Nephron progenitor cell (in vitro differentiated cells): ENCODE results near the gene DYNC2H1.
"Not testable (repeated sequence)": the region's sequence is repeated elsewhere in the genome, so short reads cannot be mapped to it uniquely, and the experiment has no call there.

Experiments used
- DNase-seq: peaks from one replicate; pipeline ENCODE4 v3.0.0; 2021
- H3K27ac Mint-ChIP-seq: 2 replicates; pipeline ENCODE4 v1.8.0; 2021; ENCODE audit warnings: mild to moderate bottlenecking, moderate library complexity, mixed read lengths
- H3K27me3 Mint-ChIP-seq: 2 replicates; pipeline ENCODE4 v1.8.0; 2021; ENCODE audit warnings: mild to moderate bottlenecking, low read depth, mixed read lengths; ENCODE audit not compliant: poor library complexity
- H3K36me3 Mint-ChIP-seq: 2 replicates; pipeline ENCODE4 v1.8.0; 2021; ENCODE audit warnings: low read depth, mixed read lengths
- H3K4me1 Mint-ChIP-seq: 2 replicates; pipeline ENCODE4 v1.8.0; 2021; ENCODE audit warnings: mixed read lengths
- H3K4me3 Mint-ChIP-seq: 2 replicates; pipeline ENCODE4 v1.8.0; 2021; ENCODE audit warnings: mild to moderate bottlenecking, moderate library complexity, mixed read lengths
- H3K9me3 Mint-ChIP-seq: 2 replicates; pipeline ENCODE4 v1.8.0; 2021; ENCODE audit warnings: mild to moderate bottlenecking, moderate library complexity, mixed read lengths
- TF ChIP-seq, protein P1 (sequence below): fragments of 200-600 bp; sonication (generic); IDR thresholded peaks from 2 replicates; pipeline ENCODE4 v1.5.0; 2021; ENCODE audit warnings: antibody characterized with exemption

The DYNC2H1 gene

DNA sequence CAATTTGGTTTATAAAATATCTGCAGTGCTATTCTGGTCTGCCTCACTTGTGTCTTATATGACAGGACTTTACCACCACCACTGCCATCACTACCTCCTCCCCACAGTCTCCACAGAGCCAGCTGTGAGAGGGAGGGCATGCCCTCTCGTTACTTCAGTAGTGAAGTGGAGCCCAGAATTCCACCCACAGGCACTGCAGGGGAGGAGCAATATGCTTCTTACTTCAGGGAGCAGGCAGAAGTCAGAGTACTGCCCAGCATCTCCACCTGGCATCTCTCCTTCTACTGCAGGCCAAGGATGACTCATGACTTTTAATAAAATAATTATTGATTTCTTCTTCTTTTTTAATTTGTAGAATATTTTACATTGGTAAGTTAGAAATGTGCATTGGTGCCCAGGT is 255.5 kb downstream of the DYNC2H1 start:
- H3K27ac Mint-ChIP-seq, result no peak overlapping the region
- no peaks in the 10 kb centered on the region for H3K27me3 Mint-ChIP-seq
- TF ChIP-seq, protein P1, sequence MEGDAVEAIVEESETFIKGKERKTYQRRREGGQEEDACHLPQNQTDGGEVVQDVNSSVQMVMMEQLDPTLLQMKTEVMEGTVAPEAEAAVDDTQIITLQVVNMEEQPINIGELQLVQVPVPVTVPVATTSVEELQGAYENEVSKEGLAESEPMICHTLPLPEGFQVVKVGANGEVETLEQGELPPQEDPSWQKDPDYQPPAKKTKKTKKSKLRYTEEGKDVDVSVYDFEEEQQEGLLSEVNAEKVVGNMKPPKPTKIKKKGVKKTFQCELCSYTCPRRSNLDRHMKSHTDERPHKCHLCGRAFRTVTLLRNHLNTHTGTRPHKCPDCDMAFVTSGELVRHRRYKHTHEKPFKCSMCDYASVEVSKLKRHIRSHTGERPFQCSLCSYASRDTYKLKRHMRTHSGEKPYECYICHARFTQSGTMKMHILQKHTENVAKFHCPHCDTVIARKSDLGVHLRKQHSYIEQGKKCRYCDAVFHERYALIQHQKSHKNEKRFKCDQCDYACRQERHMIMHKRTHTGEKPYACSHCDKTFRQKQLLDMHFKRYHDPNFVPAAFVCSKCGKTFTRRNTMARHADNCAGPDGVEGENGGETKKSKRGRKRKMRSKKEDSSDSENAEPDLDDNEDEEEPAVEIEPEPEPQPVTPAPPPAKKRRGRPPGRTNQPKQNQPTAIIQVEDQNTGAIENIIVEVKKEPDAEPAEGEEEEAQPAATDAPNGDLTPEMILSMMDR, result no peak
- H3K4me3 Mint-ChIP-seq, result no peak overlapping the region
- peaks cover 13% of the 10 kb centered on the region for H3K36me3 Mint-ChIP-seq
- H3K9me3 Mint-ChIP-seq, result no peaks in the 10 kb centered on the region
- H3K4me1 Mint-ChIP-seq, result no peaks in the 10 kb centered on the region
- no peak for DNase-seq

DNA sequence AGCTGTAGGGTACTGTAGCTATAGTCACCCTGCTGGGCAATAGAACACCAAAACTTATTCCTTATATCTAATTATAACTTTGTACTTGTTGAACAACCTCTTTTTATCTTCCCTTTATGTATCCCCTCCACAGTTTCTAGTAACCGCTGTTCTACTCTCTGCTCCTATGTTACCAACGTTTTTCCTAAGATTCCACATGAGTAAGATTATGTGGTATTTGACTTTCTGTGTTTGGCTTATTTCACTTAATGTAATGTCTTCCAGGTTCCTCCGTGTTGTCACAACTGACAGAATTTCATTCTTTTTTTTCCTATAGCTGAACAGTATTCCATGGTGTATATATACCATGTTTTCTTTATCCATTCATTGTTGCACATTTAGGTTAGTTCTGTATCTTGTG is 258.4 kb downstream of the DYNC2H1 start:
- Mint-ChIP-seq H3K4me1 (no peaks in the 10 kb centered on the region), H3K4me3 (no peak overlapping the region), H3K27me3 (no peaks in the 10 kb centered on the region), H3K9me3 (peaks cover 6% of the 10 kb centered on the region), H3K27ac (no peak overlapping the region), H3K36me3 (peaks cover 17% of the 10 kb centered on the region)
- TF ChIP-seq, protein P1, result no peak
- no peak for DNase-seq

DNA sequence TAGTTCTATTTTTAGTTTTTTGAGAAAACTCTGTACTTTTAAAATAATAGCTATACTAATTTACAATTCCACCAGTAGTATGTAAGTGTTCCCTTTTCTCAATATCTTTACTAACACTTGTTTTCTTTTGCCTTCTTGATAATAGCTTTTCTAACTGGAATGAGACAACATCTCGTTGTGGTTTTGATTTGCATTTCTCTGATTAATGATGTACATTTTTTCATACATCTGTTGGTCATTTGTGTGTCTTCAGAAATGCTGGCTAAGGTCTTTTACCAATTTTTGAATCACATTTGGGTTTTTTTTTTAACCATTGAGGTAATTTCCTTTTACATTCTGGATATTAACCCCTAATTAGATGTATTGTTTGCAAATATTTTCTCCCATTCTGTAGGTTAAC is 258.9 kb downstream of the DYNC2H1 start:
- TF ChIP-seq, protein P1, result no peak
- no peak for DNase-seq
- no peak overlapping the region for H3K27ac Mint-ChIP-seq
- peaks cover 20% of the 10 kb centered on the region for H3K36me3 Mint-ChIP-seq
- no peaks in the 10 kb centered on the region for H3K27me3 Mint-ChIP-seq
- H3K4me3 Mint-ChIP-seq, result no peak overlapping the region
- H3K9me3 Mint-ChIP-seq, result peaks cover 8% of the 10 kb centered on the region
- H3K4me1 Mint-ChIP-seq, result no peaks in the 10 kb centered on the region

DNA sequence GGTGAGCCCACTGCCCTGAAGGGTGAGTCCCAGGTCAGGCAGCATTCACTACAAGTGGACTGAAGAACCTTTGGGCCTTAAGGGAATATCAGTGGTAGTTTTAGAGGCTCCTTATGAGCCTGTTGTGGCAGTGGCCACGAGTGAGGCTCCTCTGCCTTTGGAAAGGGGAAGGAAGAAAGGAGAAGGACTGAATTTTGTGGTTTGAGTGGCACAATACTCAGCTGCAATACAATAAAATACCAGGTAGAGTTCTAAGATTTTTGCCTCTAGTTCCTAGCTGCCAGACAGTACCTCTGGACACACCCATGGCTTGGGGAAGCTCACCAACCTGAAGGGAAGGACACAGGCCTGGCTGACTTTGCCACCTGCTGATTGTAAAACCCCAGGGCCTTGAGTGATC is 260.9 kb downstream of the DYNC2H1 start:
- Mint-ChIP-seq H3K27me3 (no peaks in the 10 kb centered on the region), H3K27ac (no peak overlapping the region), H3K4me1 (no peaks in the 10 kb centered on the region), H3K9me3 (peaks cover 22% of the 10 kb centered on the region), H3K36me3 (peaks cover 40% of the 10 kb centered on the region), H3K4me3 (no peak overlapping the region)
- TF ChIP-seq, protein P1, result no peak
- DNase-seq, result no peak

DNA sequence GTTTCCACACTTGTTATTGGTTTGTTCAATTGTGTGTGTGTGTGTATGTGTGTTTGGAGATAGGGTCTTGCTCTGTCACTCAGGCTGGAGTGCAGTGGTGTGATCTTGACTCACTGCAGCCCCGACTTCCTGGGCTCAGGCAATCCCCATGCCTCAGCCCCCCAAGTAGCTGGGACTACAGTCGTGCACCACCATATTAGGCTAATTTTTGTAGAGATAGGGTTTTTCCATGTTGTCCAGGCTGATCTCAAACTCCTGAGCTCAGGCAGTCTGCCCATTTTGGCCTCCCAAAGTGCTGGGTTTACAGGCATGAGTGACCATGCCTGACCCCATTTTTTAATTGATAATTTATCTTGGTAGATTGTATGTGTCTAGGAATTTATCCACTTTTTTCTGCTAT is 263.7 kb downstream of the DYNC2H1 start:
- Mint-ChIP-seq H3K9me3 (peaks cover 34% of the 10 kb centered on the region), H3K4me1 (no peaks in the 10 kb centered on the region), H3K27me3 (no peaks in the 10 kb centered on the region), H3K36me3 (peaks cover 61% of the 10 kb centered on the region), H3K27ac (no peak overlapping the region), H3K4me3 (no peak overlapping the region)
- DNase-seq, result no peak
- TF ChIP-seq, protein P1, result no peak

DNA sequence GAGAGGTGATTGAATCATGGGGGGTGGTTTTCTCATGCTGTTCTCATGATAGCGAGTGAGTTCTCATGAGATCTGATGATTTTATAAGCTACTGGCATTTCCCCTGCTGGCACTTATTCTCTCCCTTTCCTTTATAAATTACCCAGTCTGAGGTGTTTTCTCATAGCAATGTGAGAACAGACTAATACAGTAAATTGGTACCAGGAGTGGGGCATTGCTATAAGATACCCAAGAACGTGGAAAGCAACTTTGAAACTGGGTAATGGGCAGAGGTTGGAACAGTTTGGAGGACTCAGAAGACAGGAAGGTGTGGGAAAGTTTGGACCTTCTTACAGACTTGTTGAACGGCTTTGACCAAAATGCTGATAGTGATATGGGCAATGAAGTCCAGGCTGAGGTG is 265.0 kb downstream of the DYNC2H1 start:
- H3K4me1 Mint-ChIP-seq, H3K4me3 Mint-ChIP-seq, DNase-seq, H3K27ac Mint-ChIP-seq, H3K27me3 Mint-ChIP-seq: not testable (repeated sequence)
- Mint-ChIP-seq H3K36me3 (peaks cover 57% of the 10 kb centered on the region), H3K9me3 (peaks cover 34% of the 10 kb centered on the region)
